GM18526 (cell line): ENCODE measurements around the gene FADS6.

Experiments used
- POLR2A ChIP-seq: IDR thresholded peaks from 3 replicates; pipeline ENCODE4 v1.6.1; 2011; ENCODE audit not compliant: insufficient read length; ENCODE audit errors: extremely low read depth

FADS6 gene, protein sequence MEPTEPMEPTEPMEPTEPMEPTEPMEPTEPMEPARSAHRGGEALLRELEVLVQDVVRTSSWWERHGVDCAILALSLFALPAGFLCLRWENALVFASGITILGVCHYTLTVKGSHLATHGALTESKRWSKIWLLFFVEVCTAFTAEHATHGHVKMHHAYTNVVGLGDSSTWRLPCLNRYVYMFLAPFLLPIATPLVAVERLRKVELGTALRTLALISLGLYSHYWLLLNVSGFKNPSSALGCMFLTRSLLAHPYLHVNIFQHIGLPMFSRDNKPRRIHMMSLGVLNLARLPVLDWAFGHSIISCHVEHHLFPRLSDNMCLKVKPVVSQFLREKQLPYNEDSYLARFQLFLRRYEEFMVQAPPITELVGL

DNA sequence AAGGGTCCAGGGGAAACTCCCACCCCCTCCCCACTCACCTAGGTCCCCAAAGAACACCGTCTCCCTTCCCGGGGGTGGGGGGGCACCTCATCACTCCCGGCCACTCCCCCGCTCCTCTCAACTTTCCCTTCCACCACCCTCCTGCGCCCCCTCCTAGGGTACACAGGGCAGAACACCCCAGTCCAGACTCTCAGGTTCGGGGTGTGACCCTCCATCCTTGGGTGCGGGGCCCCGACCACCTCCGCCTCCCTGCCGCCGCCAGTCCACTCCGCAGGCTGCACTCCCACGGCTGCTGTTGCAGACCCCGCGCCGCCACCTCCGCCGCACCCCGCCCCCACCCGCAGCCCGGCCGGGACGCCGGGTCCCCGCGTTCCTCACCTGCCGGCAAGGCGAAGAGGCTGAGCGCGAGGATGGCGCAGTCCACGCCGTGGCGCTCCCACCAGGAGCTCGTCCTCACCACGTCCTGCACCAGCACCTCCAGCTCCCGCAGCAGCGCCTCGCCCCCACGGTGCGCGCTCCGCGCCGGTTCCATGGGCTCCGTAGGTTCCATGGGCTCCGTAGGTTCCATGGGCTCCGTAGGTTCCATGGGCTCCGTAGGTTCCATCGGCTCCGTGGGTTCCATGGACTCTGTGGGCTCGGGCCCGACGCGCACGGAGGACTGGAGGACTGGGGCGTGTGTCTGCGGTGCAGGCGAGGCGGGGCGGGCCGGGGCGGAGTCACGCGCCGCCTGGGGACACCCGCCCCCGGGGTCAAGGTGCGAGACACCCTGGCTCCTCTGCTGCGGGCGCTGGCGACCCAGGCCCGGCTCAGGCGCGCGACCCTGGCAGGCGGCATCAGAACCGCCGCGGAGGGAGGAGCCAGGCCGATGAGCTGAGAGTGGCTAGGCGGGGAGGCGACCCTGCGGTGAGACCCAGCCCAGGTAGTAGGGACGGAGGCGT, at the start of gene FADS6:
Gene FADS6 (minus strand): TSS at position 660 of the 938 bp plus-strand sequence. CDS start 38 bp downstream, at position 622.
- TF ChIP-seq POLR2A: no peak

DNA sequence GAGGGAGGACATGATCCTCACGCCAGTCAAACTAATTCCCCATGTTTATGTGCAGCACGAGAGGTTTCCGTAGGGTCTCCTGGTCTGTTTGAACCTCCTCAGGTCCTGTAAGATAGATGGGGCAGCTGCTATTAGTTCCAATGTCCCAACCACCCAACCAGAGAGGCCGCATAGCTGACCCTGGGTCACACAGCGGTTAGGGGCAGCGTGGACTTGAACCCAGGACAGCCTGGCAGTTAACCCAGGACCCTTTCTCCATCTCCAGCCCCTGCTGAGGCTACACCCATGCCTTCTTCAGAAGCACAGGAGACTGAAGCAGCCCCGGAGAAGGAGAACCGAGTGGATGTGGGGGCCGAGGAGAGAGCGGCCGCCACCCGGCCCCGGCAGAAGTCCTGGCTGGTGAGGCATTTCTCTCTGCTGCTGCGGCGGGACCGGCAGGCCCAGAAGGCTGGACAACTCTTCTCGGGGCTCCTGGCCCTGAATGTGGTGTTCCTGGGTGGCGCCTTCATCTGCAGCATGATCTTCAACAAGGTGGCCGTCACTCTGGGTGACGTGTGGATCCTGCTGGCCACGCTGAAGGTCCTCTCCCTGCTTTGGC, 47.8 kb upstream of the FADS6 start:
- no peak for TF ChIP-seq POLR2A

DNA sequence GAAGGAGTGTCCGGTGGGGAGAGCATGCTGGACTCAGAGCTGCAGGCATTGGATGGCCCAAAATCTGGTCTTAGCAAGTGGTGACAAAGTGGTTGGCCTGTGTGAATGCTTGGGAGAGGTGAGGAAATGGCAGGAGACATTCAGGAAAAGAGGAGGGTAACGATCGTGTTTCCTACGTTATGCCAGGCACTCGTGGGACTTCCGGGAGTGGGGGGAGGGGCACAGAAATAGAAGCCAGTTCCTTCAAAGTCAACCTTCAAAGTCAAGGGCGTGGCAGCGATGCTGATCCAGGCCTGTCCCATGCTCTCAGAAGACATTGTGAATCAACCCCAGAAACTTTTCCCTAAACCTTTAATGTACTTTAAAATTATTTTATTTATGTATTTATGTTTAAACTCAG, 46.1 kb upstream of the FADS6 start:
- no peak for TF ChIP-seq POLR2A

DNA sequence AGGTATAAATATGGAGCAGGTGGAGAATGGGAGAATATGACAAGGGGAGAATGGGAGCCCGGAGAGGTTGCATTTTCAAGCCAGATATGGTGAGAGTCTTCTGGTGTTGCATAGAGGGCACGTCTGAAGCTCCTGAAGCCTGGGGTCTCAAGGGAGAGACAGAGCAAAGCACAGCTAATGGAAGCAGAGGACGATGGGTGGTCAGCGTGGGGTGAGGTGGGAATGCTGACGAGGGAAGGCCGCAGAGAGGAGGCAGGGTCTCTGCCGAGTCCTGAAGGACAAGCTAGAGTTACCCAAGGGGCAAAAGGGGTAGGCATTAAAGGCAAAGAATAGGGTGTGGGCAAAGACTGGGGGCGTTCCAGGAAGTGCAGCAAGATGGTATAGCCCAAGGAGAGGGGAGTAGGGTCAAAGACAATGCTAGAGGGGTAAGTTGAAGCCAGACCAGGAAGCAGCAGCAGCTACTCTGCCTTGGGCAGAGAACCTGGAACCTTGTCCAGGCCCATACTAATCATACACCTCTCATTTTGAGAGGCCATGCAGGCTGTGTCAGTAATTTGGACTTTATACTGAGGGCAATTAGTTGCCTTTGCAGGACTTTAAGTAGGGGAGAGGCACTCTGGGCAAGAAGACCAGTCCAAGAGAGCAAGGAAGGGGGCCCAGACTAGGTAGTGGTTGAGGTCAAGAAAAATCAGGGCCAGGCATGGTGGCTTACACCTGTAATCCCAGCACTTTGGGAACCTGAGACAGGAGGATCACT, 44.9 kb upstream of the FADS6 start:
- no peak for TF ChIP-seq POLR2A

DNA sequence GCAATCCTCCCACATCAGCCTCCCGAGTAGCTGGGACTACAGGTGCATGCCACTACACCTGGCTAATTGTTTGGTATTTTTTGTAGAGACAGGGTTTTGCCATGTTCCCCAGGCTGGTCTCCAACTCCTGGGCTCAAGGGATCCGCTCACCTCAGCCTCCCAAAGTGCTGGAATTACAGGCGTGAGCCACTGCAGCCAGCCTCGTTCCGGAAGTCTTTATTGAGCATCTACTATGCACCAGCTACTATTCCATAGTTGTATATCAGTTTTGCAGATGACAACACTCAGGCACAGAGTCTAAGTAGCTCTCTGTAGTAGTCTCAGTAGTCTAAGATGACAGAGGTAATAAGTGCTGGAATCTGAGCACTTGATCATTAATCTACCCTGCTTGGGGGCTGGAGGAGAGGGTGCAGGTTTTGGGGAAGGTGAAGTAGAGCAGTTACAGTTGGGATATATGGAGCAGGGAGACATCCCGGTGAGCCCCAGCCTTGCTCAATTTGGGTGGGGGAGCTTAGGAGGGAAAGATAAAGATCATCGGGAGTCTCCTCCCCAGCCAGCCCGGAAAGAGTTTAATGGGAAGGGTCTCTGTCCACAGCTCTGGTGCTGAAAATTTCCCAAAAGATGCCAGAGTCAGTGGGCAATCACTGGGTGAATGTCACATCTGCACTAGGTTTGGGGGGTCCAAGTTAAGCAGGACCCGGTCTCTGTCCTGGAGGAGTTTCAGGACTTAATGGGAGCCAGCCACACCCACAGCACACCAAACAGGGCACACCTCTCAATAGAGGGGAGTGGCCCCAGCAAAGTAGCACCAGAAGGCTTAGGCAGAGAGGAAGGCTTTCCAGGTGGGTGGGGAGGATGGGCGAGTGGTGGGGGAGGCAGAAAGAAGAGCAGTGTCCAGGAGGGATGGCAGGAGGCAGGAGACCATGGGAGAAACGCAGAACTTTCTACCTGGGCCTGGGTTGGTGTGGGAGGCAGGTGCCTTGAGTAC, 43.9 kb upstream of the FADS6 start:
- TF ChIP-seq POLR2A: no peak

DNA sequence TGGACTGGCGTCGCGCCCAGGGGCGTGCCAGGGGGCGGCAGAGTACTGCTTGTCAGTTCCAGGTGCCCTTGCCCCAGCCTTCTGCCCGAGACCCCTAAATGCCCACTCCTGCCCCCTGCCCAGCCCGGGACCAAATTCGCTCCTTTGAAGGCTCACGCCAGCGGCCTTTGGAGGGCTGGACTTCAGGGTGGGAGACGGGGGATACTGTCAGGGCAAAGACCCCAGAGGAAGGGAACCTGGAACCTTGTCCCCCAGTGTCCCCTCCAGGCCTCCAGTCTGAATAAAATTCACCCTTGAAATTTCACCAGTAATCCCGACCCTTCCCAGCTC, 43.0 kb upstream of the FADS6 start:
- no peak for TF ChIP-seq POLR2A

DNA sequence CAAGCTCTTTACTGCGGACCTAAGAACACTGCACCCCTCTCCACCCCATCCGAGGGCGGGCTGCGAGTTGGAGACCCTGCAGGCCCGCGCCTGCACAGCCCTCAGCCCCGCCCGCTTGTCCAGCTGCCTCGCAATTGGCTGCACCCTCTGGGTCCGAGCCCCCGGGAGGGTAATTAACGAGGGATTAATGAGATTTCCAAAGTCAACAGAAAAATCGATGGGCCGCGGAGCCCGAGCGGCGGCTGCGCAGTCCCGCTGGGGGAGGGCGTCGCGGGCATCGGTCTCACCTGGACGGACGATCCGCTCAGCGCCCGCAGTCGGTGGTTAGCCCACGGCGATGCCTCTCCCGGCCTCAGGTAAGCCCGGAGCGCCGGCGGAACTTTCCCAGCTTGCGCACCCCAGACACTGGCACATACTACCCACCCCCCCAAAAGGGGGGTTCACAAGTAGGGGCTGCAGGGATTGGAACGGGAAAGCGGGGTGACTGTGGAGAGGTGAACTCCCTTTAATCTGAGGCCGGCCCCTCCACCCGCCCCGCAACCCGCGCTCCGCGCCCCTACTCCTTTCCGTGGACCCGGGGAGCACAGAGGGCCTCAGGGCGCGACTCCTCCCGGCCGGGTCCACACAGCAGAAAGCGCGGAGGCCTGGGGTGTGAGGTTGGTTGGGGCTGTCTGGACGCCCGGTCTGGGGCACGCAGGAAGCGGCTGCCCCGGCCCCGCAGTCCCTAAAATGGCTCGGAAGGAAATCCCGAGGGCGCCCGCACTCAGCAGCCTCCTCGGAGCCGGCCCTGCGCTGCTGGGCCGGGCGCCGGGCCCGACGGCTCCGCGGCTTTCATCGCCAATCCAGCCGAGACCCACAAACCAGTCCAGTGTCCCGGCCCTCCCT, 42.4 kb upstream of the FADS6 start, which contains the start of gene OTOP3:
Gene OTOP3 (plus strand): TSS at position 314 of the 885 bp plus-strand sequence. CDS start 24 bp downstream, at position 338.
- TF ChIP-seq POLR2A: no peak

DNA sequence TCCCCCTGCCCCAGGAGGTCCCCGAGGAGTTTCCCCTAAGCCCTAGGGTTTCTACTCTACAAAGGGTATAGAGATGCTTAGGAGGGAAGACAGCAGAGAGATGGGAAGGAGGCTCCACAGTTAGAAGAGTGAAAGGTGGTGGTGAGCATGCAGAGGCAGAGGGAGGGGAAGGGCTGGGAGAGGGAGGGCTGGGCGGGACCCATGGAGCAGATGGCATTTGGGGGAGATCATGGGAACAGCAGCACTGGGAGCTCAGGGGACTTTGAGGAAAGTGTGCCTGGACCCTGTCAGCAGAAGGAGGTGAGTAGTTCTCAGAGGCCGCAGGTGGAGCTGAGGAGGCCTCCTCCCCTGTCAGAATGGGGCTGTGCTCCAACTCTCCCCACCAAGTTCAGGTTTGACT, 41.6 kb upstream of the FADS6 start:
- no peak for TF ChIP-seq POLR2A

DNA sequence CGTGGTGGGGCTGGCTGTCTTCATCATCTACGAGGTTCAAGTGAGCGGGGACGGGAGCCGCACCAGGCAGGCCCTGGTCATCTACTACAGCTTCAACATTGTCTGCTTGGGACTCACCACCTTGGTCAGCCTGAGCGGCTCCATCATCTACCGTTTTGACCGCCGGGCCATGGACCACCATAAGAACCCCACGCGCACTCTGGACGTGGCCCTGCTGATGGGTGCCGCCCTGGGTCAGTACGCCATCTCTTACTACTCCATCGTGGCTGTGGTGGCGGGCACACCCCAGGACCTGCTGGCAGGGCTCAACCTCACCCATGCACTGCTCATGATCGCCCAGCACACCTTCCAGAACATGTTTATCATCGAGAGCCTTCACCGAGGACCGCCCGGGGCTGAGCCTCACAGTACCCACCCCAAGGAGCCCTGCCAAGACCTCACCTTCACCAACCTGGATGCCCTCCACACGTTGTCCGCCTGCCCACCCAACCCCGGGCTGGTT, 37.2 kb upstream of the FADS6 start:
- TF ChIP-seq POLR2A: no peak

DNA sequence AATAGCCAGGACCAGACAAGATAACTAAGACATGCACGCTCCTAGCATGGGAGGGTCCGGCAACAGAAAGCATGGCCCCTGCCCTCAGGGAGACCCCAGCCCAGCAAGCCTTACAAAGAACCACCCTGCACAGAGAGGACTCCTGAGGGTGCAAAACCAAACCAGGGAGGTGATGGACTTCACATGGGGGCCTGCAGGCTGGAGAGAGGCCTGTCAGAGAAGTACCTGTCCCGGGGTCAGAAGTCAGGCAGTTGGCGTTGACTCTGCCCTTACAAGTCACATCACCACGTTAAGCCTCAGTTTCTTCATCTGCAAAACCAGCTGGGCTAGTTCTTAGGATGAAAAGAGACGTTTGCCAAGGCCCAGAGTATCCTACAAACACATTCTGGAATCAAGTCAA, 35.4 kb upstream of the FADS6 start:
- TF ChIP-seq POLR2A: no peak

DNA sequence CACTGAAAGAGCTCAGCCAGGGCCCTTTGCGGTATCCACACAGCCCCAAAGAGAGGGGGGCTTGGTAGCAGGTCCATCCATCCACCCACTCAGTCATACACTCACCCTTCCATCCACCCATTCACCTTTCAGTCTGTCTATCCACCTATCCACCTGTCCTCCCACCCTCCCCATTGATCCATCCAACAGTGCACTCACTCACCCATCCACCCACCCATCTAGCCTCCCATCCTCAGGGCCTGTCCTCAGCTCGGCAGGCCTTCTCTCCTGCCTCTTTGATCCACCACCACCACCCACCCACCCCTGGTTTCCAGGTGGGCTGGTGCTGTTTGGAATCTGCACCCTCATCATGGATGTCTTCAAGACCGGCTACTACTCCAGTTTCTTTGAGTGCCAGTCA, 31.8 kb upstream of the FADS6 start:
- no peak for TF ChIP-seq POLR2A

DNA sequence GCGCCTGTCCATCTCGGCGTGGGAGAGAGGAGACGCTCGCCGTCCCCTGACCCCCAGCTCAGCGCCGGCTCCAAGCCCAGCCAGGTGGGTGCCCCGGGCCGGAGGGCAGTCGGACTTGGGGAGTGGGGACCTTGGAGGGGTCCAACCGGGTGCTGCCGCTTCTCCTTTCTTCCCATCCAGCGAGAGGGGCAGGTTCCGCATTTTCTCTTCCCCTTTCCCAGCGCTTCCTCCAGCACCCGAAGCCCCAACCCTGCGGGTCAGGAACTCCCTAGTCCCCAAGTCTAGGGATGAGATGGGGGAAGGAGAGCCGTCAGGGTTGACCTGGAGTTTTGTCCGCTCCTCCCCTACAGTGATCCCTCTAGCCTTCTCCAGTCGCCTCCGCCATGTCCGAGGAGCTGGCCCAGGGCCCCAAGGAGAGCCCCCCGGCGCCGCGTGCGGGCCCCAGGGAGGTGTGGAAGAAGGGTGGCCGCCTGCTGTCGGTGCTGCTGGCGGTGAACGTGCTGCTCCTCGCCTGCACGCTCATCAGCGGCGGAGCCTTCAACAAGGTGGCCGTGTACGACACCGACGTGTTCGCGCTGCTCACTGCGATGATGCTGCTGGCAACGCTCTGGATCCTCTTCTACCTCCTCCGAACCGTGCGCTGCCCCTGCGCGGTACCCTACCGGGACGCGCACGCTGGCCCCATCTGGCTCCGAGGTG, 31.0 kb upstream of the FADS6 start, which contains the start of gene OTOP2:
Gene OTOP2 (plus strand): TSS at position 24 of the 699 bp plus-strand sequence. CDS start 360 bp downstream, at position 384.
- no peak for TF ChIP-seq POLR2A
